Glomerular visceral epithelial cell (primary cell): ENCODE measurements around the gene ATG4D.

Source experiments
- DNase-seq: peaks from one replicate; pipeline ENCODE4 v3.0.0-alpha.2; 2016; ENCODE audit errors: extremely low spot score

The ATG4D gene

DNA sequence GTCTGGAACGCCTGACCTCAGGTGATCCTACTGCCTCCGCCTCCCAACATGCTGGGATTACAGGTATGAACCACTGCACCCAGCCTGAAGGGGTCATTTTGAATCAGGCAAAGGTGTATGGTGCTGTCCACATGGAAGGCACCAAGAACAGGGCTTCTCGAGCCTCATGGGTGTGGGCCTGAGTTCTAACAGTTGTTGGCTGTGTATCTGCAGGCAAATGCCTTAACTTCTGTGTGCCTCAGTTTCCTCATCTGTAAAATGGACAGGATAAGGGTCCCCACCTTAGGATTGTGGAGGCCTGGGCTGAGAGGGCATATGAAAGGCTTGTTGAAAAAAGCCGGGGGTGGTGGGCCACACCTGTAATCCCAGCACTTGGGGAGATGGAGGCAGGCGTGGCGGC is 34.2 kb downstream of the ATG4D start:
- no peak for DNase-seq

- peak; percentile 90 for DNase-seq
Observed at GRCh38 chr19:10580979-10581631, 37.4 kb downstream of the ATG4D start.

DNA sequence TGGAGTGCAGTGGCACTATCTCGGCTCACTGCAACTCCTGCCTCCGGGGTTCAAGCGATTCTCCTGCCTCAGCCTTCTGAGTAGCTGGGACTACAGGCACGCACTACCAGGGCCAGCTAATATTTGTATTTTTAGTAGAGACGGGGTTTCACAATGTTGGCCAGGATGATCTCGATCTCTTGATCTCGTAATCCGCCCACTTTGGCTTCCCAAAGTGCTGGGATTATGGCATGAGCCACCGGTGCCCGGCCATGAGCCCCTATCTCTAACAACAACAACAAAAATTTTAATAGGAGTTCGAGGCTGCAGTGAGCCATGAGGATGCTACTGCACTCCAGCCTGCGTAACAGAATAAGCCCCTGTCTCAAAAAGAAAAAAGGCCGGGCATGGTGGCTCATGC is 38.4 kb downstream of the ATG4D start:
- no peak for DNase-seq

DNA sequence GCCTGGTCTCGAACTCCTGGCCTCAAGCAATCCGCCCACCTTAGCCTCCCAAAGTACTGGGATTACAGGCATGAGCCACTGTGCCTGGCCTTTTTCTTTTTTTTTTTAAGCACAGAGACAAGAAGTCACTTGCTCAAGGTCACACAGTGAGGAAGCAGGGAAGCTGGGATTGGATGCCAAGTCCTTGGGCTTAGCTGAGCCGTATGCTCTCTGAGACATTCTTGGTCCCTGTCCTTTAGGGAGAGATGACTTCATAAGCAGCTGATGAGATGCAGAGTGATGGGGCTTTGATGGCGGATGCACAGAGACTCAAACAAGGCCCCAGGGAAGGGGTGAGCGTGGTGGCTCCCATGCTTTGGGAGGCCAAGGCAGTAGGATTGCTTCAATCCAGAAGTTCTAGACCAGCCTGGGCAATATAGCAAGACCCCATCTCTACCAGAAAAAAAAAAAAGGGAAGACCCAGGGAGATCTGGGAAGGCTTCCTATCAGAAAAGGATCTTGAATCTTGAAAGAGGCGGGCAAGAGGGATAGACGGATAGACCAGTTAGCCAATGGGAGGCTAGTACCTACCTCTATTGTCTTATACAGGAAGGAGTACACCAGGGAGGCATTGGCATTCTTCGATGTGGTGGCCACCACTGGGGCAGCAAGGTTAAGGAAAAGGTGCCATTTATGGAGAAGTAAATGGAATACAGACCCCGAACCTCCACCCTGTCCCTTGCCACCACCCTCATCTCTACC is 39.5 kb downstream of the ATG4D start:
- DNase-seq, result no peak

- no peak for DNase-seq
Observed at GRCh38 chr19:10586396-10586795, 42.7 kb downstream of the ATG4D start.

GRCh38 chr19:10587022-10587838 is 43.5 kb downstream of the ATG4D start, which contains the start of gene AP1M2:
Gene AP1M2 (minus strand): TSS chr19:10587312. CDS start chr19:10587231, 81 bp downstream.
- no peak for DNase-seq

DNA sequence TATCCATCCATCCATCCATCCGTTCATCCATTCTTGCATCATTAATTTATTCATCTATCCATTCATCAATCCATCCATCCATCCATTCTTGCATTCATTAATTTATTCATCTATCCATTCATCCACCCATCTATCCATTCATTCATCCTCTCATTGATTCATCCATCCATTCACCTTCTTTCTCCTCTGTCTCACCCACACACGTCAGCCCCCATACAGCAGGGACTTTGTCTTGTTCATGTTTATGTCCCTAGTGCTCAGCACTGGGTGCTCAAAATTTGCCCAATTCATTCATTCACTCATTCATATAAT is 44.1 kb downstream of the ATG4D start:
- no peak for DNase-seq

DNA sequence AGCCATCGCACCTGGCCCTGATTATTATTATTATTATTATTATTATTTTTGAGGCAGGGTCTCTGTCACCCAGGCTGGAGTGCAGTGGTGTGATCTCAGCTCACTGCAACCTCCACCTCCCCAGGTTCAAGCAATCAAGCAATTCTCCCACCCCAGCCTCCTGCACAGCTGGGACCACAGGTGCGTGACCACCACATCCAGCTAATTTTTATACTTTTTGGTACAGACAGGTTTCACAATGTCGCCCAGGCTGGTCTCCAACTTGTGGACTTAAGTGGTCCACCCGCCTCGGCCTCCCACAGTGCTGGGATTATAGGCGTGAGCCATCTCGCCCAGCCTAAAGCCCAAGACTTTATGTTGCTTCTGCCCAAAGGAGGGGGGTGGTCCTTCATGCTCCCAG is 49.4 kb downstream of the ATG4D start:
- no peak for DNase-seq

- DNase-seq, result no peak
Observed at GRCh38 chr19:10593820-10594637, 50.3 kb downstream of the ATG4D start.

DNA sequence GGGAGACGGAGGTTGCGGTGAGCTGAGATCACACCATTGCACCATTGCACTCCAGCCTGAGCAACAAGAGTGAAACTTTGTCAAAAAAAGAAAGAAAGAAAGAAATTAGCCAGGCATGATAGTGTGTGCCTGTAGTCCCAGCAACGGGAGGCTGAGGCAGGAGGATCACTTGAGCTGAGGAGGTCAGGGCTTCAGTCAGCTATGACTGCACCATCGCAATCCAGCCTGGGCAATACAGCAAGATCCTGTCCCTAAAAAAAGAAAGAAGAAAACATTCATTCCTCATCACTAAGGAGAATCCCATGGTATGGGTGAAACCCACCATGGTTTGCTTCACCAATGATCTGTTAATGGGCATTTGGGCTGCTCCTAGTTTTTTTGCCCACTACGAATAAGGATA is 56.4 kb downstream of the ATG4D start:
- no peak for DNase-seq

DNA sequence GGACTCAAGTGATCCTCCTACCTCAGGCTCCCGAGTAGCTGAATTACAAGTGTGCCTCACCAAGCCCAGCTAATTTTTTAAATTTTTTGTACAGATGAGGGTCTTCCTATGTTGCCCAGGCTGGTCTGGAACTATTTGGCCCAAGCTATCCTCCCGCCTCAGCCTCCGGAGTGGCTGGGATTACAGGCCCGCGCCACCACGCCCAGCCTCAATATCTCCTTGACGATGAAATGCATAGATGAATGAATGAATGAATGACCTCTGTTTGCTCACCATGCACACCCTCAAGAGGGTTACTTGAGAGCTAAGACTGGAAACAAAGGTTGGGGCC is 58.3 kb downstream of the ATG4D start:
- no peak for DNase-seq

GRCh38 chr19:10602330-10603083 is 58.8 kb downstream of the ATG4D start:
- peak; percentile 81 for DNase-seq
